Peyer's patch (tissue), 4 donors: ENCODE data around the gene OSCP1. TPM values are rescaled to one million over a fixed set of nuclear protein-coding genes. Genes with fewer than 3 reads are reported as not detected.
"Not testable (repeated sequence)": the region's sequence is repeated elsewhere in the genome, so short reads cannot be mapped to it uniquely, and the experiment has no call there.

Experiments
- DNase-seq, 3 donors: peaks; one replicate each; pipeline ENCODE4 v3.0.0-alpha.2; 2017 to 2019
- H3K27ac ChIP-seq, 4 donors: fragments of 200-600 bp; sonication (generic); one replicate each; pipeline ENCODE4 v1.5.1; 2016 to 2019
- H3K27me3 ChIP-seq, 2 donors: fragments of 200-600 bp; sonication (generic); one replicate each; pipeline ENCODE4 v1.5.1; 2019
- H3K36me3 ChIP-seq, 3 donors: fragments of 200-600 bp; sonication (generic); one replicate each; pipeline ENCODE4 v1.5.1; 2016 to 2019
- H3K4me1 ChIP-seq, 4 donors: fragments of 200-600 bp; sonication (generic); one replicate each; pipeline ENCODE4 v1.5.1; 2016 to 2019
- H3K4me3 ChIP-seq, 4 donors: fragments of 200-600 bp; sonication (generic); 1 replicate in 3 of 4; 2 replicates in 1 of 4; pipeline ENCODE4 v1.5.1; 2016 to 2019; ENCODE audit warnings: mild to moderate bottlenecking in 1 of 4
- H3K9me3 ChIP-seq, 4 donors: fragments of 200-600 bp; sonication (generic); one replicate each; pipeline ENCODE4 v1.5.1; 2016 to 2019; ENCODE audit warnings: mild to moderate bottlenecking in 1 of 4
- CTCF ChIP-seq, 6 experiments: fragments of 450-650 bp in 4 of 6; fragments of 200-600 bp in 2 of 6; sonication (generic) in 1 of 6; IDR thresholded peaks; one replicate each; pipeline ENCODE4 v1.5.1; 2017 to 2019; ENCODE audit warnings: antibody characterized with exemption in 6 of 6, mild to moderate bottlenecking in 3 of 6, moderate library complexity in 1 of 6
- POLR2A ChIP-seq, 2 donors: fragments of 450-650 bp; IDR thresholded peaks; one replicate each; pipeline ENCODE4 v1.5.1; 2017; ENCODE audit warnings: antibody characterized with exemption in 2 of 2, mild to moderate bottlenecking in 2 of 2, moderate library complexity in 2 of 2
- total RNA-seq, 4 donors: library from RNA; depleted of rRNA; stranded (reverse); fragments of >200 nt; gene quantifications; one replicate each; pipeline ENCODE4 v1.1.0, GENCODE V29; 2016

The OSCP1 gene
- total RNA-seq, 4 donors from 2014 or later: 0.67 to 9.9 (median 3.2) TPM

GRCh38 chr1:36487906-36488305, 37.7 kb upstream of the OSCP1 start:
- peaks cover 0 to 5% (median 0%) of the 10 kb centered on the region in 4 donors for H3K4me1 ChIP-seq
- H3K27me3 ChIP-seq: no peaks in the 10 kb centered on the region
- no peaks in the 10 kb centered on the region for H3K9me3 ChIP-seq
- no peak for TF ChIP-seq POLR2A (IDR thresholded peaks at IDR 0.05)
- no peak for TF ChIP-seq CTCF (IDR thresholded peaks at IDR 0.05)
- no peak for DNase-seq
- no peak overlapping the region for H3K27ac ChIP-seq
- no peaks in the 10 kb centered on the region for H3K36me3 ChIP-seq
- H3K4me3 ChIP-seq: no peak overlapping the region

GRCh38 chr1:36487336-36487725, 37.1 kb upstream of the OSCP1 start:
- peak overlapping the region in 1 of 4 donors; percentile 50 for H3K27ac ChIP-seq
- H3K9me3 ChIP-seq, DNase-seq, H3K4me3 ChIP-seq, H3K27me3 ChIP-seq, H3K36me3 ChIP-seq, H3K4me1 ChIP-seq: not testable (repeated sequence)

GRCh38 chr1:36486439-36487335, 36.4 kb upstream of the OSCP1 start:
- Histone ChIP-seq H3K4me3 (no peak overlapping the region), H3K27me3 (no peaks in the 10 kb centered on the region), H3K36me3 (no peaks in the 10 kb centered on the region)

GRCh38 chr1:36486093-36486438, 35.8 kb upstream of the OSCP1 start:
- no peak for DNase-seq
- Histone ChIP-seq H3K36me3 (no peaks in the 10 kb centered on the region), H3K27ac (peak overlapping the region in 1 of 4 donors; percentile 49), H3K27me3 (no peaks in the 10 kb centered on the region), H3K4me1 (peaks cover 0 to 5% (median 0%) of the 10 kb centered on the region in 4 donors), H3K4me3 (no peak overlapping the region), H3K9me3 (no peaks in the 10 kb centered on the region)
- no peak for TF ChIP-seq POLR2A (IDR thresholded peaks at IDR 0.05)
- TF ChIP-seq CTCF (IDR thresholded peaks at IDR 0.05): no peak

More at GRCh38 chr1:36486439-36487335, 36.4 kb upstream of the OSCP1 start:
- peak in 2 of 3 donors; percentile 45 to 71 for DNase-seq
- peak overlapping the region; percentile 49 to 55 (median 50) for H3K27ac ChIP-seq
- H3K9me3 ChIP-seq: no peaks in the 10 kb centered on the region
- no peak for TF ChIP-seq CTCF (IDR thresholded peaks at IDR 0.05)
- no peak for TF ChIP-seq POLR2A (IDR thresholded peaks at IDR 0.05)
- peaks cover 0 to 5% (median 0%) of the 10 kb centered on the region in 4 donors for H3K4me1 ChIP-seq

GRCh38 chr1:36484099-36484498, 33.8 kb upstream of the OSCP1 start:
- DNase-seq: no peak
- no peak overlapping the region for H3K4me3 ChIP-seq
- TF ChIP-seq CTCF (IDR thresholded peaks at IDR 0.05): no peak
- TF ChIP-seq POLR2A (IDR thresholded peaks at IDR 0.05): no peak
- peaks cover 0 to 5% (median 0%) of the 10 kb centered on the region in 4 donors for H3K4me1 ChIP-seq
- no peaks in the 10 kb centered on the region for H3K27me3 ChIP-seq
- H3K27ac ChIP-seq: no peak overlapping the region
- H3K9me3 ChIP-seq: no peaks in the 10 kb centered on the region
- no peaks in the 10 kb centered on the region for H3K36me3 ChIP-seq

- H3K4me1 ChIP-seq: peaks cover 0 to 5% (median 0%) of the 10 kb centered on the region in 4 donors
- H3K4me3 ChIP-seq: peak within 1 kb of the TSS in 1 of 4 donors; percentile 15
- TF ChIP-seq CTCF (IDR thresholded peaks at IDR 0.05) (no peak), POLR2A (IDR thresholded peaks at IDR 0.05) (no peak)
- no peaks in the 10 kb centered on the region for H3K9me3 ChIP-seq
- H3K27ac ChIP-seq: peak within 1 kb of the TSS in 1 of 4 donors; percentile 3
- H3K36me3 ChIP-seq: no peaks in the 10 kb centered on the region
- H3K27me3 ChIP-seq: no peaks in the 10 kb centered on the region
- DNase-seq: no peak
Observed at GRCh38 chr1:36482724-36483388, 32.6 kb upstream of the OSCP1 start, which contains the start of gene CSF3R. Gene CSF3R (minus strand): TSS chr1:36482913. CDS start chr1:36479496, 3,417 bp downstream.
